ENCODE data around the gene FGF7.
"Not testable (repeated sequence)": the region's sequence is repeated elsewhere in the genome, so short reads cannot be mapped to it uniquely, and the experiment has no call there.

FGF7 gene

DNA sequence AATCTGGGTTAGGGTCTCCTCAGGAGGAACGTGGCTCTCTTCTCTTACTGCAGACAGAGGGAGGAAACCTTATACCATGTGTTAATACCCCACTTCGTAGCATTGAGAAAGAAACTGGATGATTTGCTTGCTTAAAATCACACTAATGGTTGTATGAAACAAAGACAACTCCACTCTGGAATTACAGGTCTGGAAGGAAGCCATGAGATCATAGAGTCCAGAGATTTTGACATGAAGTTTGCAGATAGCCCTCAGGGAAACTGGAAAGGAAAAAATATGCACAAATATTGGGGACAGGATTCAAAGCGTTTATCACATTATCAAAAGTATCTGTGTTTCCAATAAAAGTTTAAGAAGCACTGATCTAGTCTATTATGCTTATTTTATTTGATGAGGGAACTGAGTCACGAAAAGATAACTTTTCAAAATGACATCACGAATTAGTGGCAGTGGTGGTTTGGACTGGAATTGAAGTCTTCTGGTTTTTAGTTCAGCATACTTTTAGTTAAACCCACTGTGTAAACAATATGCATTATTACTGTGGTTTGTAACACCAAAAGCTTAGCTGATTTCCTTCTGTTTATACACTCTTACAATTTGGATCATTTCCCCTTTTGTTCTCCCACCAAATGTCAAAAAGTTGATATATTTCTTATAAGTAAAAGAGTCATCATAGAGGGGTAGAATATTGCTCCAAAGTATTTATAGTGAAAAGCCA lies 16.8 kb downstream of the FGF7 start:
- no peak for DNase-seq

GRCh38 chr15:49441356-49441755 lies 18.3 kb downstream of the FGF7 start:
- no peak for DNase-seq

- DNase-seq = no peak
Measured at GRCh38 chr15:49441816-49442215, 18.8 kb downstream of the FGF7 start.

DNA sequence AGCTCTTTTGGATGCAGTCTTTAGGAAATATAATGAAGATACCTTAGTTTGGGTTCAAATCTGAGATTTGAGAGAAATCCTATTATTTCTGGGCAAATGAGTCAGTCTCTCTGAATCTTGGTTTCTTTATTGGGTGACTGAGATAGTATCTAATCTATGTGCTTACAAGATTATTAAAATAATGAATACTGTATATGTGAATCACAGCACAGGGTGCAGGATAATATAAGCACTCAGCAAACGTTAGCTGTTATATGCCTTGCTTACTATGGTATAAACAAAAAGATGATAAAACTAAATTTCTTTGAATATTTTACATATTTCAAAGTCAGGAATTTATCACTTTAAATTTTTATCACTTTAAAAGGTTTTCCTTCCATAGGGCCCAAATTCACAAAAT lies 29.6 kb downstream of the FGF7 start:
- no peak for DNase-seq

DNA sequence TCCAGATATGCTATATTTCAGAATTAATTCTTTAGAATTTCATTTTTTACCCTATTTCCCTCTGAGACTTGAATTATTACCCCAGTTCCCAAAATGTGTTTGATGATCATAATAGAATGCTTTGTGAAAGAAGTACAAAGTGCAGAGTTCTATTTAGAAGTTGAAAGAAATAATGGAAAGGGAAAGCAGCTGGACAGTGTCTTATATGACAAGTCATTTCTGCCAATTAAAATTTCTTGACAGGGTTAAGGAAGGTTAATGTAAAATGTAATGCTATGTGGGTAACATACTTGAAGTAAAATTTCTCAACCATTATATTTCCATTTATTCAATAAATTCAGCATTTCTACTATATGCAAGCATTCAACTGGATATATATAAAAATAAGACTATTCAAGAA lies 33.1 kb downstream of the FGF7 start:
- DNase-seq = no peak

DNA sequence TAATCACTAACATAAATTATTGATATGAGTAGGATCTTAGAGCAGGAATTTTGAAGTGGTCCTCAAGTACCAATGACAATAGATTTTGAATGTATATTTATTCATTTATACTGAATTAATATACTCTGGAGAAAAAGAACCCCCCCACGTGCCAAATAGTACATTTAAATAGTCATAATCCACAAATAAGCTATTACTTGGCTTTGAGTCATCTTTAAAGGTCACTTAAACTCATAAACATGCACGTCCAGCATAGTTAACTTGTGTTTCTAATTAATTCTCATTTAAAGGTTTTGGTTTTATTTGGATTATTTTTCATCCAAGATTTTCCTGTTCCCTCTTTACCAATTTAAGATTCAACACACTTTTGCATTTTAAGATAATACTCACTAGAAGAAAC lies 35.1 kb downstream of the FGF7 start:
- DNase-seq = no peak

DNA sequence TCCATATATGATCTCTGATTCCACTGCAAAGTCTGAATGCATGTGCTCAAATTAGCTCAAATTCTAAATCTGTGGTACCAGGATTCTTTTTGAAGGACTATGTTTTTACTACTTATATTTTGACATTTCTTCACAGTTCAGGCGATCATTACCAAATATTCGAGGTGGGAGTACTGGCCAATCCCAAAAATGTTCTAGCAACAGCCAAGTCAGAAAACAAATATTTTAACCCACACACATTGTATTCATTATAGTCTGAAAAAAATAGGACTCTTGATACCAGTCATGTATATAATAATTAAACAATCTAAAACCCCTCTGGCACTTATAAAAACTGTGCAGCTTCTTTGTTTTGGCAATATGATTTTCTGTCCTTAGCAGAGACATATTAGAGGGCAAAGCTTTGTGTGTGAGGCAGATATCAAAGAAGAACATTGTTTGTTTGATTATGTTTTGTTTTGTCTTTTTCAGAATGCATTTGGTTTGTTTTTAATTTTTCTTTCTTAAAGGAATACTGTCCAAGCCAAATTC lies 37.4 kb downstream of the FGF7 start:
- no peak for DNase-seq

- no peak for DNase-seq
Measured at GRCh38 chr15:49462232-49462844, 39.3 kb downstream of the FGF7 start.

DNA sequence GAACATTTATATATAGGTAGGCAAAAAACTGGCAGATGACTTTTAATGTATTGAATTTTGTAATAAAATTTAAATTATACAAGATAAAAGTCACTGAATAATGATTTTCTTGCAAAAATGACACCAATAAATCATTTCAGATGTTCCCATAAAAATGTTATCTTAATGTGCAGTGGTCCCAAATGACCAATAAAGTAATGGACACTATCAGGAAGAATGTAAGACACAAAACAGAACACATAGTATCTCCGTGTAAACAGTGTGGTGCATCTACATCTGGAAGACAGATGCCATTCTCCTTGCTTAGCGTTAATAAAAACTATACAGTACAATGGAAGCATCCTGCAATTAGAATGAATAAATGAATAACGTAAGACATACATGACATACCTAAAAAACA lies 41.5 kb downstream of the FGF7 start:
- DNase-seq = no peak

DNA sequence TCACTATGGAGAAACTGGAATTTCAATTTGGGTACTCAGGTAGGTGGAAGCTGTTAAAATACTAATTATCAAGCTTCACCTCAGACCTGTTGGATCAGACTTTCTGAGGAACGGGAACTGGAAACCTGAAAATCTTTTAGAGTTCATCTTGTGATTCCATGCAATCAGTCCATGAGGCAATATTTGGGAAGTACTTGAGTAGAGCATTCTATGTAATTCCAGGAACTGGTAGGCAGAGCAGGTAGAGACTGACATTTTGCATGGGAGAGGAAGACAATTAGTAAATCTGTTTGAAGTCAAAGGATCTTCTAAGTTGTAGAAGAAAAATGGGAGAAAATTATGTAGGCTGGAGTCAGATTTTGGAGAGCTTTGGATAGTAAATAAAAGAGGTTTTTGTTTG lies 43.1 kb downstream of the FGF7 start:
- DNase-seq = no peak

GRCh38 chr15:49467746-49468480 lies 44.9 kb downstream of the FGF7 start:
- DNase-seq = no peak

DNA sequence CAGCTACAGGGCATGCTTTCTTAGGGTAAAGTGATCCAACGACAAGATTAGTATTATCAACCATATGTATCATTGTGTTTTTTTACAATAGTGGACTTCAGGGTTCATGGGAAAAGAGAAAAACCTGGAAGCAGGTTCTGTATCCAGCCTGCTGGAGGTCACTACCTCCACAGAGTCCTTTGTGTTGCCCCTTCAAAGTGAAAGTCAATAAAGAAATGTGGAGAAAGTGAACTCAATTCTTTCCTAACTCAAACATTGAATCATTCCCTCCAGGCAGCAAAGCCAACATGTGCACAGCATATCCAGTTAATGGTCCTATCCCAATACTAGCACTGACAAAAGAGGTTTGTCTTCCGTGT lies 45.4 kb downstream of the FGF7 start:
- DNase-seq = no peak

DNA sequence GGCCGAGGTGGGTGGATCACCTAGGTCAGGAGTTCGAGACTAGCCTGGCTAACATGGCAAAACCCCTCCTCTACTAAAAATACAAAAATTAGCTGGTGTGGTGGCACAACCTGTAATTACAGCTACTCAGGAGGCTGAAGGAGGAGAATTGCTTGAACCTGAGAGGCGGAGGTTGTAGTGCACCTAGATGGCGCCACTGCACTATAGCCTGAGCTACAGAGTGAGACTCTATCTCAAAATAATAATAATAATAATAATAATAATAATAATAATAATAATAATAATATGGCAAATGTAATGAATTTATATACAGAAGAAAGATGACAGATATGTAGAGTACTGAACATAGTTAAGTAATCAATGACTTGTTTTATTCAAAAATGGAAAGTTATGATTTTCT lies 48.2 kb downstream of the FGF7 start:
- DNase-seq = not testable (repeated sequence)

- no peak for DNase-seq
Measured at GRCh38 chr15:49471733-49472132, 48.7 kb downstream of the FGF7 start.

DNA sequence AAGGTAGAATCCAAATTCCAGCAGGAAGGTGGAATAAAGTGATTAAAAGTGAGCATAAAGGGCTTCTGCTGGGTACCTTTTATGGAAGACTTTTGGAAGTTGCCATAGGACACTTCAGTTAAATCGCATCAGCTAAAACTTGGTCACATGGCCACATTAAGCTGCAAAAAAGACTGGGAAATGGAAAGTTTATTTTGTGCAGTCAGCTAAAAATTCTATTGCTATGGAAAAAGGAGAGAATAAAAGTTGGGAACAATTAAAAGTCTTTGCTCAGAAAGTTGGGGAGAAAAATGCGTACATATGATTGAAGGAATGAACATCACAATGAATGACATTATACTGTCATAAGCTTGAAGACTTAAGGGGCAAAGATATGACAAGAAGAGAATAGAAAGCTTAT lies 49.3 kb downstream of the FGF7 start:
- no peak for DNase-seq

DNA sequence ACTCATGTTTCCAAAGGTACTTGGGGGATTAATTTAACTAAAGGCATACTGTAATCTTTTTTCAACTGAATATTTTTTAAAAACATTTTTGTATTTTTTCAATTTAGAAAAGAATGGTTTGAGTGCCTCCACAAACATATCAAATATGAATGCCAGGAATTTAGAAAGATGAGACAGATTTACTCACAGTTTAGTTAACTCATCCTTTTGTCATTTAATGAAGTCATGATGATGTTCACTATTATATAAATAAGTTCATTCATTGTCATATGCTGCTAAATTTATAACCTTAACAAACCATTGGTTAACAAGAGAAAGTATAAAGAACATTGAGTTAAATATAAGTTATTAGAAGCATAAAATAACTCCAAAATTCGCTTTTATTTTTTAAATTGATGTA lies 50.0 kb downstream of the FGF7 start:
- no peak for DNase-seq

DNA sequence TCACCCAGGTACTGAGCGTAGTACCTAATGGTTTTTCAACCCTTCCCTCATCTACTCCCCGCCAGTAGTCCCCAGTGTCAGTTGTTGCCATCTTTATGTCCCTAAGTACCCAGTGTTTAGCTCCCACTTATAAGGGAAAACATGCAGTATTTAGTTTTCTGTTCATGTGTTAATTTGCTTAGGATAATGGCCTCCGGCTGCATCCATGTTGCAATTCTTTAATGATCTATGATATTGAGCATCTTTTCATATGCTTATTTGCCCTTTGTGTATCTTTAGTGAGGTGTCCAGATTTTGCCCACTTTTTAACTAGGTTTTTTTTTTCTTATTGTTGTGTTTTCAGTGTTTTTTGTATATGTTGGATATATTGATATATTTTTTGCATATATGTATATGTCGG lies 55.0 kb downstream of the FGF7 start:
- not testable (repeated sequence) for DNase-seq

GRCh38 chr15:49478982-49479381 lies 55.9 kb downstream of the FGF7 start:
- DNase-seq = not testable (repeated sequence)

- not testable (repeated sequence) for DNase-seq
Measured at GRCh38 chr15:49485401-49485800, 62.4 kb downstream of the FGF7 start.

GRCh38 chr15:49490966-49491365 lies 67.9 kb downstream of the FGF7 start:
- DNase-seq = no peak

DNA sequence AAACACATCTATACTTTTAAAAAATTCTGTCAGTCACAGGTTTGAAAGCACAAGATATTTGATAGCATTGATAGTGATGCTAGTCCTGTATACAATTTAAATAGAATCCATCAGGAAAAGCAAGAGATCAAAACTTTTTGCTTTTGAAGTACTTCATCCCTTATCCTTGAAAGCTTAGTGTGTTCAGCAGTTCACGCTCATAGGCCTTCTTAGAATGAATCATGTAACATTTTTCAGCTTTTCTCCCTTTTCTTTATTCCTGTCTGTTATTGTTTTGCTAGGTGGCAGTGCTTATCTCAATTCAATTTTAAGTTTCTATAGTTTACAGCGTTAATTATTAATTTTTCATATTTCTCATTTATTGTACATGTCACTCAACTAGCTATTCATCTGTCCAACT lies 69.1 kb downstream of the FGF7 start:
- DNase-seq = no peak

GRCh38 chr15:49492830-49493229 lies 69.8 kb downstream of the FGF7 start:
- no peak for DNase-seq

GRCh38 chr15:49494842-49495241 lies 71.8 kb downstream of the FGF7 start:
- DNase-seq = no peak

Measured in right forelimb (tissue), 1 donor.